Measurements from ENCODE around the gene SGIP1.

DNA sequence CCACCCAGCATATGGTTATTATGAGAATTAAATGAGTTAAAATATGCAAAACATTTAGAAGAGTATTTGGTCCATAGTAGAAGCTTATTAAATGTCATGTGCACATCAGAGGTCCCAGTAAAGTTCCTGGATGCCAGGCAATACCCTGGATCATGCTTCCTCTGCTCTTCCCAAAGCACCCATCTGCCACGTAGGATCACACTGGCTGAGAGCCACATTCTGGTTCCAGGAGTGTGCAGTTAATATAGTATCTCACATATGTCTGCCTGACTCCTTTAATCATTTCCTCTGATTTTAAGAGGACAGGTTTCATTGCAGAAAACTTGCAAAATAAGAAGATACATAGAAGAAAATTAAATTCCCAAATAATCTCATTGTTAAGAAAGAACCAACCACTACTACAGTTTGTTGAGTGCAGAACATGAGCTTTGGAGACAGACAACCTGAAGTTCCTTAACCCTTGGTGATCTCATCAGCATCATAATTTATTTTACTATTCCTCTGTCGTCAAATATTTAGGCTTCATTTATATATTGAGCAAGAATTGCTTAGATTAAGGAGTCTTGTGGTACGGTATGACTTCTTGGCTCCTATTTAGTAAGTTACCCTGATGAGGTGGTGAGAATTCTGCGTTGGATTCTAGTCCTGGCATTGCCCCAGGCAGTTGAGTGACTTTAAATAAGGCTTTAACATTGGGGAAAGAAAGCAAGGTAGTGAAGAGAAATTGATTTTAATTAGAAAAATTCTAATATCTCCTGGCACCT, 12.3 kb downstream of the SGIP1 start:
- TF ChIP-seq, protein P1, sequence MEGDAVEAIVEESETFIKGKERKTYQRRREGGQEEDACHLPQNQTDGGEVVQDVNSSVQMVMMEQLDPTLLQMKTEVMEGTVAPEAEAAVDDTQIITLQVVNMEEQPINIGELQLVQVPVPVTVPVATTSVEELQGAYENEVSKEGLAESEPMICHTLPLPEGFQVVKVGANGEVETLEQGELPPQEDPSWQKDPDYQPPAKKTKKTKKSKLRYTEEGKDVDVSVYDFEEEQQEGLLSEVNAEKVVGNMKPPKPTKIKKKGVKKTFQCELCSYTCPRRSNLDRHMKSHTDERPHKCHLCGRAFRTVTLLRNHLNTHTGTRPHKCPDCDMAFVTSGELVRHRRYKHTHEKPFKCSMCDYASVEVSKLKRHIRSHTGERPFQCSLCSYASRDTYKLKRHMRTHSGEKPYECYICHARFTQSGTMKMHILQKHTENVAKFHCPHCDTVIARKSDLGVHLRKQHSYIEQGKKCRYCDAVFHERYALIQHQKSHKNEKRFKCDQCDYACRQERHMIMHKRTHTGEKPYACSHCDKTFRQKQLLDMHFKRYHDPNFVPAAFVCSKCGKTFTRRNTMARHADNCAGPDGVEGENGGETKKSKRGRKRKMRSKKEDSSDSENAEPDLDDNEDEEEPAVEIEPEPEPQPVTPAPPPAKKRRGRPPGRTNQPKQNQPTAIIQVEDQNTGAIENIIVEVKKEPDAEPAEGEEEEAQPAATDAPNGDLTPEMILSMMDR (conservative IDR thresholded peaks at IDR 0.05; ENCODE audit: low read depth, low read length), result no peak
- TF ChIP-seq, protein P2, sequence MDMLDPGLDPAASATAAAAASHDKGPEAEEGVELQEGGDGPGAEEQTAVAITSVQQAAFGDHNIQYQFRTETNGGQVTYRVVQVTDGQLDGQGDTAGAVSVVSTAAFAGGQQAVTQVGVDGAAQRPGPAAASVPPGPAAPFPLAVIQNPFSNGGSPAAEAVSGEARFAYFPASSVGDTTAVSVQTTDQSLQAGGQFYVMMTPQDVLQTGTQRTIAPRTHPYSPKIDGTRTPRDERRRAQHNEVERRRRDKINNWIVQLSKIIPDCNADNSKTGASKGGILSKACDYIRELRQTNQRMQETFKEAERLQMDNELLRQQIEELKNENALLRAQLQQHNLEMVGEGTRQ (IDR thresholded peaks at IDR 0.05; ENCODE audit: low read depth, low read length), result no peak
- TF ChIP-seq BHLHE40 (IDR thresholded peaks at IDR 0.05; ENCODE audit: low read depth, low read length) (no peak), POLR2A (IDR thresholded peaks at IDR 0.05; ENCODE audit: low read depth, low read length) (no peak; the same call in none of the 2 replicates), RAD21 (IDR thresholded peaks at IDR 0.05; ENCODE audit: low read length) (no peak), RFX5 (IDR thresholded peaks at IDR 0.05; ENCODE audit: low read depth, low read length) (no peak), SMC3 (IDR thresholded peaks at IDR 0.05; ENCODE audit: low read depth, low read length) (no peak), MAFK (IDR thresholded peaks at IDR 0.05; ENCODE audit: low read depth, low read length) (no peak), CHD1 (IDR thresholded peaks at IDR 0.05; ENCODE audit: low read depth, low read length) (no peak), MAZ (IDR thresholded peaks at IDR 0.05; ENCODE audit: borderline replicate concordance, low read depth, low read length) (no peak), NFE2L2 (IDR thresholded peaks at IDR 0.05; ENCODE audit: low read depth, low read length) (no peak), MXI1 (IDR thresholded peaks at IDR 0.05; ENCODE audit: borderline replicate concordance, low read depth, low read length) (no peak), CEBPB (IDR thresholded peaks at IDR 0.05; ENCODE audit: low read depth, low read length) (peak; percentile 88)
- TF ChIP-seq, protein P3, sequence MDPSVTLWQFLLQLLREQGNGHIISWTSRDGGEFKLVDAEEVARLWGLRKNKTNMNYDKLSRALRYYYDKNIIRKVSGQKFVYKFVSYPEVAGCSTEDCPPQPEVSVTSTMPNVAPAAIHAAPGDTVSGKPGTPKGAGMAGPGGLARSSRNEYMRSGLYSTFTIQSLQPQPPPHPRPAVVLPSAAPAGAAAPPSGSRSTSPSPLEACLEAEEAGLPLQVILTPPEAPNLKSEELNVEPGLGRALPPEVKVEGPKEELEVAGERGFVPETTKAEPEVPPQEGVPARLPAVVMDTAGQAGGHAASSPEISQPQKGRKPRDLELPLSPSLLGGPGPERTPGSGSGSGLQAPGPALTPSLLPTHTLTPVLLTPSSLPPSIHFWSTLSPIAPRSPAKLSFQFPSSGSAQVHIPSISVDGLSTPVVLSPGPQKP (IDR thresholded peaks at IDR 0.05; ENCODE audit: borderline replicate concordance, low read depth, low read length), result no peak

All from IMR-90 (cell line).